NCI-H510A treated with DMSO at 0.1 percent for 48 hours (cell line): ENCODE data around the gene GPR158.

Experiments used
- DNase-seq: peaks from one replicate; lab custom pipeline; 2025; lab: John Stamatoyannopoulos, UW

GPR158 gene

DNA sequence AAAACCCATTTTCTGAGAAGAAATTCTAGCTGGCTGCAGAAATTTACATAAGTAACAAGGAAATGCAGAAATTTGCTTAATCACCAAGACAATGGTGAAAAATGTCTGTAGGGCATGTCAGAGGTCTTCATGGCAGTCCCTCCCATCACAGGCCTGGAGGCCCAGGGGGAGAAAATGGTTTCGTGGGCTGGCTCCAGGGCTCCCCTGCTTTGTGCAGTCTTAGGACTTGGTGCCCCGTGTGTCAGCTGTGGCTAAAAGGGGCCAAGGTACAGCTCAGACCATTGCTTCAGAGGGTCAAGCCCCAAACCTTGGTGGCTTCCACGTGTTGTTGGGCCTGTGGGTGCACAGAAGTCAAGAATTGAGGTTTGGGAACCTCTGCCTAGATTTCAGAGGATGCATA, 215.9 kb downstream of the GPR158 start:
- no peak for DNase-seq

DNA sequence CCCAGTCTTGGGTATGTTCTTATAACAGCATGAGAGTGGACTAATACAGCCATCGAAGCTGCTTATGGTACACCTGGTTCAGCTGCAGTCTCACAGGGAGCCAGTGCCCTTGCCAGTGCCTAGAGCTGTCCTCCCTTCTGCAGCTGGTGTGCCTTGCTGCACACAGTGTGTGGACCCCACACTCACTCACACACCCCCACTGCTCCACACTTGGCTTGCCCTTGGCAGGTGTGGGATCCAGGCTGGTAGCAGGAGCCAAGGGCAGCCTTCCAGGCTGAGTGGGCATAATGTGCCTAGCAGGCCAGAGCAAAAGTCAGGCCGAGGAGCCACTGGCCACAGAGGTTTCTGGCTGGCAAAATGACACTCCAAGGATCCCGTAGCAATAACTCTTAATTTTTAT, 217.3 kb downstream of the GPR158 start:
- DNase-seq = no peak

DNA sequence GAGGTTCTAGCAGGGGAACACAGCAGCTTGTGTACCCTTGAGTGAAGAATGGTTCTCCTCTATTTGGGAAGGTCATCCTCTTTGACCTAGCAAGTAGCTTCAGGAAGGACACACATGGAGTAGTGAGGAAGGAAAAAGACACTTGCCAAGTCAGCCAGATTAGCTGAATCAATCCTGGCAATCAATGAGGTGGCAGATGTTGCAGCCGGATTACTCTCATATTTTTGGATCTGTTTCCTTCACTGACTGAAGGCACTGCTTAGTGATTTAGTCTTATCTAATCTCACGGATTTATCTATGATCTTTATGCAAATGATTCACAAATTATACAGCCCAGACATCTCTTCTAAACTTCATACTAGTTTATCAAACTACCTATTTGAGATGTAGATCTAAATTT, 218.8 kb downstream of the GPR158 start:
- DNase-seq = no peak

DNA sequence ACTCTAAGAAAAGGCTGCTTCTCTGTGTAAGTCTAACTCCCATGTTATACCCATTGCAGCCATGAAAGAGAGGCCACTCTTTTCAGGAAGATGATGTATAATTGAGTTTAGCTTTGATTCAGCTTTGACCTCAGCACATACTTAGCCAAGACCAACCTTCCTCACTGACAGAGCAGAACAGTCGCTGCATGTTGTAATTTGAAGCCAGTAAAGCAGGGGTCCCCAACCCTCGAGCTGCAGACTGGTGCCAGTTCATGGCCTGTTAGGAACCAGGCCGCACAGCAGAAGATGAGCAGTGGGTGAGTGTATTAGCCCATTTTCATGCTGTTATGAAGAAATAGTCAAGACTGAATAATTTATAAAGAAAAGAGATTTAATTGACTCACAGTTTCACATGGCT, 223.9 kb downstream of the GPR158 start:
- DNase-seq = no peak

DNA sequence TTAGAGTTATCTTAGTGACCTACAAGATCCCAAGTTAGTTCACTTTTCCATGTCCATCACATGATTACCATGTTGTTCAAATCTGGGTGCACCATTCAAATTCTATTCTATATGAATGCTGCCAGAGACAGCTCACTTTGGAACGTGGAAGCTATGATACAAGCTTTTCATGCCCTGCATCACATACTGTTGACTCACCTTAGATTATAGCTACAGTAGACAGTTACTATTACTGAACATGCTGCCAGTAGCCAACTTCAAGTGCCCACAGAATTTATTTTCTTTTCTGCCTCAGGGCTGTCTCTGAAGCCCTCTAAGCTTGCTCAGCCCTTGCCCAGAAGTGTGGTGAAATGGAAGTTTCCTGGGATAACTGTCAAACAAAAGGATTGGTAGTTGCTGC, 231.1 kb downstream of the GPR158 start:
- DNase-seq = no peak

DNA sequence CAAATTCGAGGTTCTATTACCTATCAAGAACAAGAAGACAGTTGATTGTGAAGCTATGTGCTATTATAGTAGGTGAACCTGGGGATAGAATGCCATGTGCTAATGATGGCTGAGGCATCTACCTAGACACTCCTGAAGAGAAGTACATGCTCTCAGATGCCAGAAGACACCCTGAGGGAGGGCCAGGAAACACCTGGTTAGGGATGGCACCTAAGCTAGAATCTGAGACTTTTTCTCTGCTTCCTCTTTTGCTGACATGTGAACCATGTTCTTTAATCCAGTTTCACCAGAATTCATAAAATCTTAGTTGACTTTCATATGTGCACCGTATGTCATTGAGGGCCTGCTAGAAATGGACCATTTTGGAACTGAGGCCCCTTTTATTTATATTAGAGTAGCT, 242.8 kb downstream of the GPR158 start:
- no peak for DNase-seq

DNA sequence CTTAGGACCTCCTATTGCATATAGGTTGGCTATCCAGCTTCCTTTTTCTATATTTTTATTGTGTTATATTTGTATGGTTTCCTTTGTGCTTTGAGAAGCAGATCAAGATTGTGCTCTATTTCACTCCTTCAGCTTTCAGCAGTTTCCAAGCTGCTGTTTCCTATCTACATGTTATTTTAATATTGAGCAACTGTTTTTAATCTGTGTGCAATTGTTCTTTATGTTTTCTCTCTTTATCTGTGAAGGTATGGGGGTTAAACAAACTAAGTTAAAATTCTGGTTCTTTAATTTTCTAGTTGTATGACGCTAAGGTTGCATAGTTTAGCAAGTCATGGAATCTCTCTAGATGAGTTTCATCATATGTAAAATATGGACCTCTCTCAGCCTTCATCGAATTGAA, 251.0 kb downstream of the GPR158 start:
- no peak for DNase-seq

DNA sequence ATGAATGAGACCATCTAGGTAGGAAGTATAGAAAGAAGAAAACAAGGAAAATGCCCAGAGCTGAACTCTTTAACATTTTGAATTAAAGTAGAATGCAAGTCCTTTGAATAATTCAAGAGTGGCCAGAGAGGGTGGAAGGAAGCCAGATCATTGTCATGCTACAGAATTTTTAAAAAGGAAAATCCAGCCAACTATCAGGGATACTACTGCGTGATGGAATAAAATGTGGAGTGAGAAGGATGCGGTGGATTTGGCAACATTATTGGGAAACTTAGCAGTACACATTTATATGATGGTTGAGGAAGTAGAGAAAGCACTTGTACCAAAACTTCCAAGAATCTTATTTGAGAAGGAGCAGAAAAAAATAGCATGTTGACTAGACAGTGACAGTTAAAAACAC, 261.6 kb downstream of the GPR158 start:
- DNase-seq = no peak

DNA sequence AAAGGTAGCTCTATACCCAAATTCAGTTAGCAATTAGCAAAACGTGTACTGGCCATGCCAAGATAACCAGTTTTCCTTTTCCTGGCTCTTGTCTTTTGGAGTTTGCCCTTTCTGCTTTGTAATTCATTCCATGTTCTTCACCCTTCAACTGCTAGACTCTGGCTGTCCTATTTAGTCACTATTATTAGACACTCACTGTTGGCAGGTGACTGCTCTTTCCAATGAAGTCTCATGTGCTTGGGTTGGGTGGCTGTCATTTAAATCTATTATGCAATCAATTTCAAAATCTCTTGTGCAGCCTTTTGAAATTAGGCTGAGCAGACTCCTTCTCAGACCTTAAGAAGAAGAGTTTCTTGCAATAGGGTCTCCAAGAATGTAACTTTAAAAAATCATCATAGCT, 266.5 kb downstream of the GPR158 start:
- no peak for DNase-seq

DNA sequence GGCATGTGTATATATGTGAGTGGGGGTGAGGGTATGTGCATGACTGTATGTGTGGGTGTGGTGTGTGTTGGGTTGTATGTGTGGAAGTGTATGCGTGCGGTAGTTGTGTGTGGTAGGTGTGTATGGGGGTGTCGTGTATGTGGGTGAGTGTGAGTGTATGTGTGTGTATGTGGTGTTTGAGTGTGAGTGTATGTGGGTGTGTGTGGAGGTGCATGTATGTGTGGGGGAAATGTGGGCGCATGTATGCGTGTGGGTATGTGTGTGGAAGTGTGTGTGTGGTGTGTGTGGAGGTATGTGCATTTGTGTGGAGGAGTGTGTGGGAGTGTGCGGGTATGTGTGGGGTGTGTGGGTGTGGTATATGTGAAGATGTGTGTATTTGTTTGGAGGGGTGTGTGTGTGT, 269.5 kb downstream of the GPR158 start:
- no peak for DNase-seq

DNA sequence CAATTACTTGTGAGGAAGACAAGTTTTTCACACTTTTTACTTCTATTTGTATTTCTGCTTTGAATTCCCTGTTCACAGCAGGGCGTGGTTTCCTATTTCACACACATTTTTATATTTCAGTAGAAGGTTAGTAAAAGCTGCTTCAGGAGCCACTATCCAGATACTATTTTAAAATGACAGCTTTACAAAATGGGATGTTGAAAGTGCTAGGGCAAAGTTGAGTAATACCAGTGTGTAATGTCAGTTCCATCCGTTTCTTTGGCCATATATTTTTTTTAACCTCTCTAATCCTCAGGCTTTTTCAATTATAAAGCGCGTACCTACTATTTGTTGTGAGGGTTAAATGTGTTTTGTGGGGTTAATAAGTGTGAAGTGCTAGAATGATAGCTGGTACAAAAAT, 276.6 kb downstream of the GPR158 start:
- no peak for DNase-seq

DNA sequence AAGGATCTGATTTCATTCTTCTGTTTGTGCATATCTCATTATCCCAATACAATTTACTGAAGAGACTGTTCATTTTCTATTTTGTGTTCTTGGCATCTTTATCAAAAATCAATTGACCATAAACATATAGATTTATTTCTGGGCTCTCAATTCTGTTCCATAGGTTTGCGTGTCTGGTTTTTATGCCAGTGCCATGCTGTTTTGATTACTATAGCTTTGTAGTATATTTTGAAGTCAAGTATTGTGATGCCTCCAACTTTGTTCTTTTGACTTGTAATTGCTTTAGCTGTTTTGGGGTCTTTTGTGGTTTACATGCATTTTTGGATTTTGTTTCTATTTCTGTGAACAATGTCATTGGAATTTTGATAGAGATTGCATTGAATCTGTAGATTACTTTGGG, 278.8 kb downstream of the GPR158 start:
- DNase-seq = no peak

DNA sequence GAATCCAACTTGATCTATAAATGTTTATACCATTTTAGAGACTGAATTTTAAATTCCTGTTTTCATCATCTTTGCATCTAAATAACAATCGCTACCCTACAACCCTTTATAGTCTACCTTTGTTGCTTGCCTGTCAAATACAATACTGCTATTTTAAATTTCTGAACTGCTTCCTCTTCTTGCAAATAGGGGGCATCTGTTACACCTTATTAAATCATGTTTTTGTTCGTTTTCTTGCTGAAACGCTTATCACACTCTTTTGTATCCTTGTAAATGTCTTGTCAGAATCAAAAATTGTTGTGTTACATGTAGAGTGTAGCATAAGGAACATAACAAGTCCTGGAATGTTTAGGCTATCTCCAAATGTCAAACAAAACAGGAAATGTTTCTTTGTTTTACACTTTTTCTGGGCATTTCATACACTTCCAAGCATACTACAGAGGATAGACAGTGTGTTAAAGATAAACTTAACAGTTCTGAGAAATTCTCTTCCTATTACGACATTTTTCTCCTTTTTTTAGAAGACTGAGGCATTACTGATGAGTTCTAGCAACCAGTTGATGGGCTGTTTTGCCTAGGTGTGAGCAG, 281.3 kb downstream of the GPR158 start:
- DNase-seq = no peak

DNA sequence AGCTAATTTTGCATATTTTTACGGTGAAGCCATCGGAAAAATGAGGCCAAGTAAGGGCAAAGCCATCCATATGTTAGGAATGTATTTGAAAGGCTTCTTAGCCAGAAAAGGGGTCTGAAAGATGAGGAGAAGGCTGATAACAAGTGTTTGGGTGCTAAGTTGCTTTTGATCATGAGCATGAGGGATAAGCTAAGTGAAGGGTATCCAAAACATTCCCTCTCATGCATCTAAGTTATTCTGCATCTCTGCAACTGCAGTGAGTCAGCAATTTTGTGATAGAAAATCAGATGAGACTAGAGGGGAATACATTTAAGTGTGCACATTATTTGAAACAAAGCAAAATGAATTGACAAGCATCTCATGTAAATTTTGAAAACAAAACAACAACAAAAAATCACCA, 282.8 kb downstream of the GPR158 start:
- DNase-seq = no peak

DNA sequence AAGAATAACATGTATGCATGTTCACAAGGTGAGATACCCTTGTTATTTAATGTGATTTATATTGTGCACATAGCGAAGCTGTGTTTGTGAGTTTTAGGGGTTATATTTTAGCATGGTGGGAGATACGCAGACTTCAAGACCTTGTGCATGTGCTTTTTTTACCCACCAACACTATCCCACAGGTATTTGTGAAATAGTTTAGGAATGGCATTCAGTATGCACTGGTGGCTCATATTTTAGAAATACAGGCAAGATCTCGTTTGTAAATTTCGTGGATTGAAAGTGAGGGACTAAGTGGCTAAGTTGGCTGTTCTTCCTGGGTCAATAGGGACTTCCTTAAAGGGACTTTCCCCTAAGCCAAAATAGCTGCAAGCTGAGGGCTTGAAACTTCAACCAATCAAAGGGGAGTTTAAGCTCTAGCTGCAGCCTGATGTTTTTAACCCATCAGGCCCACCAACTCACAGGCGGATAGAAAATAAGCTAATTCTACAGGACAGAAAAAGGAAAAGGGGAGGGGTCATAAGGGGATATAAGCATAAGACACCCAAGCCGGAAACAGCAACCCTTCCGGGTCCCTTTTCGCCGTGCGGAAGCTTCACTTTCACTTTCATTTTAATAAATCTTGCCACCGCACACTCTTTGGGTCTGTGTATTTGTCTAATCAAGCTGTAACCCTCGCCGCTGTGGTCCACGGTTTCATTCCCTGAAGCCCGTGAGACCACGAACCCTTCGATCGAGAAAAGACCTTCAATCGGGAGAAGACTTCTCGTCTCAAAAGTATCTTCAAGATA, 291.0 kb downstream of the GPR158 start:
- peak; percentile 46 for DNase-seq

DNA sequence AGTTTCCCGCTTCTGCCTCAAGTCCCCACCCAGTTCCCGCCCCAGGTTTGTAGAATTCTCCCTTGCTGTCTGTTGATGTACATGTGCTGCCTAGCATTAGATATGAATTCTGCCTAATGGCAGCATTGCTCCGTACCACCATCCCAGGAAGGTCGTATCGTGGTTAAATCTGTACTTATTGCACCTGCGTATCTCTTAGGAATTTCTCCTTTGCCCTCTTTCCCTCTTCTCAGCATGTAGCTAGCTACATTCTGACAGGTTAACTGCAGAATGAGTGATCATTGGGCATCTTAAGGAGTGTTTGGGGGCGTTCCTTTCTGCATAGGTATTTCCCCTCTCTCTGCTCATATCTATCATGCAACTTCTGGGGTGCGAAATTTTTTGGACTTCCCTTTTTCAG, 293.1 kb downstream of the GPR158 start:
- no peak for DNase-seq

DNA sequence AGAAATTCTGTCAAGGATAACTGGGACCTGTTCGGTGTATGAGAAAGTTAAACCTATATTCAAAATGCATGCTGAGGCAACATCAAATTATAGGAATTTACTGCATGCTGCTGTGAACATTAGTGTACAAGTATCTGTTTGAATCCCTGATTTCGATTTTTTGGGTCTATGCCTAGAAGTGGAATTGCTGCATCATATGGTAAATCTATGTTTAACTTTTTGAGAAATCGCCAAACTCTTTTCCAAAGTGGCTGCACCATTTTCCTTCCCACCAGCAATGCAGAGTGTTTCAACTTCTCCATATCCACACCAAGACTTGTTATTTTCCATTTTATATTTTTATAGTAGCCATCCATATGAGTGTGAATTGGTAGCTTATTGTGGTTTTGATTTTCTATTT, 306.7 kb downstream of the GPR158 start:
- DNase-seq = no peak

DNA sequence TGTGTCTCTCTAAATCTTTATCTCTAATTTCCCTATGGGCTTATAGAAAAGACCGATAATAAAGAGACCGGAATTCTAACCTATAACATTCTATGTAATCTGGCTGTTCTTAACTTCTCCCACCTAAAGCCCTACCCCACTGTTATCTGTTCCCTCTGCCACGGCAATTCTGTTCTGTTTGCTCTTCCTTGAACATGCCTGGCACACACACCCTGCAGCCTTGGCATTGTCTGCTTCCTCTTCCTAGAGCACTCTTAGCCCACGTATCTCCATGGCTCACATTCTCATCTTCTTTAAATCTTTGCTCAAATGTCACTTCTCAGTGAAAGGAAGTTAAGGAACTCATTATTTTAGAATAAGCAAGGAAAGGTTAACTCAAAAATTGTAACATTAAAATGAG, 309.2 kb downstream of the GPR158 start:
- no peak for DNase-seq

DNA sequence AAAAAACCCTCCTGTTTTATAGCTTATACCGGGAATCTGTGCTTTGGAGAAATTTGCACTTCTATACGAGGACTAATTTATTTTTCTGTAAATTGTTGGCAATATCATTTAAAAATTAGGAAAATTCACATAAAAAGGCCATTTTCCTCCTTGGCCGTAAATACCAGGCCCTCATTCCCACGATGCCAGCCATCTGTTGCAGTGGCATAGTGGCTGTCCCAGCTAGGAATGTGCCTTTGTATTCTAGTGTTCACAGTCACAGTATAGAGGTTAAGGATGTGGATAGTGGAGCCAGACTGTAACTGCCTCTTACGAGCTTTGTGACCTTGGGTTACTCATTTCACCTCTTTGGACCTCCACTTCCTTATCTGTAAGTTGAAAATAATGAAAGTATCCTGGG, 312.5 kb downstream of the GPR158 start:
- no peak for DNase-seq

DNA sequence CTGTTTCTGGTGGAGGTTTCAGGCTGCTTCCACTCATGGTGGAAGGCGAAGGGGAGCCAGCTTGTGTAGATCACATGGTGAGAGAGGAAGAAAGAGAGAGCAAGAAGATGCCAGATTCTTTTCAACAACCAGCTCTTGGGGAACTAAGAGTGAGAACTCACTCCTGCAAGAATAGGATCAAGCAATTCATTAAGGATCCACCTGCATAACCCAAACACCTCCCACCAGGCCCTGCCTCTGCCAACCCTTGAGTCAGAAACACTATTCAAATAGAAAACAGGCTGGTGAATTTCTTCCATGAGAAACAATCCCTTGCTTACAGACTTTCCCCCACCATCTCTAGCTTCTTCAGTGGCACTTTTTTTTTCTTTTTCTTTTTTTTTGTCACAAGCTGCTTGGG, 317.2 kb downstream of the GPR158 start:
- DNase-seq = no peak

DNA sequence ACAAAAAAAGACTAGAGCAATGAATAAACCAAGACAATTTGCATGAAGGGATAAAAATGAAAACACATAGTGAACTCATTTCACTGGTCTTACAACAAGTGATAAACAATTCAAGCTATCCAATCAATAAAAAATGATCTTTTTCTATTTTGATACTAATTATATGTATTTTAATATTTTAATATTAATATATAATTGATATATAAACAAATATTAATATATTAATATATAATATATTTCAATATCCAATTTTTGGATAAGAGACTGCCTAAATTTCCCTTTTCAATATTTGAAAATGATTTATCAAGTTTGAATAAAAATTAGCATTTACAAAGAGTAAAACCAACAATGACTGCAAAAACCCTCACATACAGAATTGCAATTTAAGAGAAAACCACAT, 317.9 kb downstream of the GPR158 start:
- no peak for DNase-seq

DNA sequence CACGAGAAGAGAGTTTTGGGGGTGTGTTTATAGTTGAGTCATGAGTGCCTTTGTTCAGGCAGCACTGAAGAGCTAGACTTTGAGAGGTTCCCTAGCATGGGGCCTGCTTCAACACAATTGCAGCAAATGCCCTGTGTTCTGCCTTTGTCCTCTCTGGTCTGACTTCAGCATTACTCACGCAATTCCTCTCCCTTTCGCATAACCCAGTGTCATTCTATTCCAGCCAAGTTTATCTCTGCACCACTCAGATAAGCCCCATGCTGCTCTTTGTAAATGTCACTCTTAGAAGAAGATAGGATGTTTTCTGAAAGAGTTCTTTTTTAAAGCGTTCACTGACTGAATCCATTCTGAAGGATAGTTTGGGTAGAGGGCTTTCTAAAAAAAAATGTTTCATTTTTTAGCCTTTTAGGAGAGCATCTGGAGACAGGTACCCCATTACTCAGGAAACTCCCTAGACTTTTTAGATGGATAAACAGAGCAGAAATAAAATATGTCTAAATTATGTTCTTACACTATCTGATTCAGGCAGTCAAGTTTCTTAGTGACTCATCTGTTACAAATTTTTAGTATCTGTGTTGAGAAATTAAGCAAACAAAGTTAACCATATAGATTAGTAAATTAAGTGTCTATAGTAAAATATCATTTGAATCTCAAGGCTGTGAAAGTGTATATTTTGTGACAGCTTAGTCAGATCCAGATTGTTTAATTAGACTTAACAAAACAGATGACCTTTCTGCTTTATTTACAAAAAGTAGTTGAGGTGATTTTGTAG, 318.5 kb downstream of the GPR158 start:
- no peak for DNase-seq

DNA sequence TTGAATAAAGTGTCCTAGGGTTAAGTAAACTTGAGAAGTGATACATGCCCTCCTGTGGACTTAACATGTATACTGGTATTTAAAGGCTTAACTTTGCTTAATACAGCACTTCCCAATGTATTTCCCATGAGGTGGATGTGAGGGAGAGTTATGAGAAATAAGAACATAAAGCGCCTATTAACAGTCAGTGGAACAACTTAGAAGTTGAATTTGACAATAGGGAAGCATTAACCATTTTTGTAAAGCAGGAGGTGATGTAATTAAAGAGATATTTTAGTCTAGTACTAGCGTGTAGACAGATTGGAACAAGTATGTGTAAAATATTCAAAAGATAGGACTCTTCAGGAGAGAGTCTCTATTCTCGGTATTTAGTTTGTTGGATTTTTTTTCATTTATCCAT, 322.4 kb downstream of the GPR158 start:
- DNase-seq = no peak
